ENCODE results near the gene SAP30BP.

SAP30BP gene

GRCh38 chr17:75703591-75703990 lies 36.5 kb downstream of the SAP30BP start:
- no peaks in the 10 kb centered on the region for H3K27me3 ChIP-seq (ENCODE audit: control insufficient read depth in 5 of 5, insufficient read depth in 4 of 5, low read length in 5 of 5)
- peaks cover 0 to 37% (median 10%) of the 10 kb centered on the region in 5 donors for H3K4me1 ChIP-seq (ENCODE audit: control insufficient read depth in 5 of 5, insufficient read depth in 5 of 5, low read length in 5 of 5)
- no peak overlapping the region for H3K4me3 ChIP-seq (ENCODE audit: low read depth in 1 of 5, low read length in 5 of 5)
- H3K9ac ChIP-seq (ENCODE audit: low read length in 5 of 5) = no peak overlapping the region
- no peaks in the 10 kb centered on the region for H3K9me3 ChIP-seq (ENCODE audit: control insufficient read depth in 5 of 5, low read length in 5 of 5)
- peaks cover 0 to 95% (median 91%) of the 10 kb centered on the region in 5 donors for H3K36me3 ChIP-seq (ENCODE audit: control insufficient read depth in 5 of 5, insufficient read depth in 5 of 5, low read length in 5 of 5)
- H3K27ac ChIP-seq (ENCODE audit: low read depth, low read length) = no peak overlapping the region

GRCh38 chr17:75704963-75705875 lies 38.1 kb downstream of the SAP30BP start:
- Histone ChIP-seq H3K9ac (ENCODE audit: low read length in 5 of 5) (no peak overlapping the region), H3K36me3 (ENCODE audit: control insufficient read depth in 5 of 5, insufficient read depth in 5 of 5, low read length in 5 of 5) (peaks cover 0 to 85% (median 84%) of the 10 kb centered on the region in 5 donors), H3K9me3 (ENCODE audit: control insufficient read depth in 5 of 5, low read length in 5 of 5) (no peaks in the 10 kb centered on the region), H3K4me3 (ENCODE audit: low read depth in 1 of 5, low read length in 5 of 5) (no peak overlapping the region), H3K27ac (ENCODE audit: low read depth, low read length) (no peak overlapping the region), H3K4me1 (ENCODE audit: control insufficient read depth in 5 of 5, insufficient read depth in 5 of 5, low read length in 5 of 5) (peaks cover 0 to 28% (median 2%) of the 10 kb centered on the region in 5 donors), H3K27me3 (ENCODE audit: control insufficient read depth in 5 of 5, insufficient read depth in 4 of 5, low read length in 5 of 5) (no peaks in the 10 kb centered on the region)

GRCh38 chr17:75706042-75706728 lies 39.0 kb downstream of the SAP30BP start:
- Histone ChIP-seq H3K9me3 (ENCODE audit: control insufficient read depth in 5 of 5, low read length in 5 of 5) (no peaks in the 10 kb centered on the region), H3K4me3 (ENCODE audit: low read depth in 1 of 5, low read length in 5 of 5) (no peak overlapping the region), H3K36me3 (ENCODE audit: control insufficient read depth in 5 of 5, insufficient read depth in 5 of 5, low read length in 5 of 5) (peaks cover 0 to 76% (median 74%) of the 10 kb centered on the region in 5 donors), H3K9ac (ENCODE audit: low read length in 5 of 5) (no peak overlapping the region), H3K27me3 (ENCODE audit: control insufficient read depth in 5 of 5, insufficient read depth in 4 of 5, low read length in 5 of 5) (no peaks in the 10 kb centered on the region), H3K27ac (ENCODE audit: low read depth, low read length) (no peak overlapping the region), H3K4me1 (ENCODE audit: control insufficient read depth in 5 of 5, insufficient read depth in 5 of 5, low read length in 5 of 5) (peaks cover 0 to 18% (median 2%) of the 10 kb centered on the region in 5 donors)

- peaks cover 0 to 16% (median 2%) of the 10 kb centered on the region in 5 donors for H3K4me1 ChIP-seq (ENCODE audit: control insufficient read depth in 5 of 5, insufficient read depth in 5 of 5, low read length in 5 of 5)
- no peak overlapping the region for H3K4me3 ChIP-seq (ENCODE audit: low read depth in 1 of 5, low read length in 5 of 5)
- H3K27me3 ChIP-seq (ENCODE audit: control insufficient read depth in 5 of 5, insufficient read depth in 4 of 5, low read length in 5 of 5) = no peaks in the 10 kb centered on the region
- H3K27ac ChIP-seq (ENCODE audit: low read depth, low read length) = peak overlapping the region; percentile 76
- no peaks in the 10 kb centered on the region for H3K9me3 ChIP-seq (ENCODE audit: control insufficient read depth in 5 of 5, low read length in 5 of 5)
- H3K9ac ChIP-seq (ENCODE audit: low read length in 5 of 5) = no peak overlapping the region
- H3K36me3 ChIP-seq (ENCODE audit: control insufficient read depth in 5 of 5, insufficient read depth in 5 of 5, low read length in 5 of 5) = peaks cover 0 to 66% (median 65%) of the 10 kb centered on the region in 5 donors
Measured at GRCh38 chr17:75707079-75707571, 40.0 kb downstream of the SAP30BP start.

- H3K9ac ChIP-seq (ENCODE audit: low read length in 5 of 5) = no peak overlapping the region
- H3K4me3 ChIP-seq (ENCODE audit: low read depth in 1 of 5, low read length in 5 of 5) = no peak overlapping the region
- no peak overlapping the region for H3K27ac ChIP-seq (ENCODE audit: low read depth, low read length)
- H3K27me3 ChIP-seq (ENCODE audit: control insufficient read depth in 5 of 5, insufficient read depth in 4 of 5, low read length in 5 of 5) = peaks cover 0 to 3% (median 2%) of the 10 kb centered on the region in 5 donors
- peaks cover 0 to 13% (median 12%) of the 10 kb centered on the region in 5 donors for H3K36me3 ChIP-seq (ENCODE audit: control insufficient read depth in 5 of 5, insufficient read depth in 5 of 5, low read length in 5 of 5)
- peaks cover 0 to 6% (median 0%) of the 10 kb centered on the region in 5 donors for H3K4me1 ChIP-seq (ENCODE audit: control insufficient read depth in 5 of 5, insufficient read depth in 5 of 5, low read length in 5 of 5)
- H3K9me3 ChIP-seq (ENCODE audit: control insufficient read depth in 5 of 5, low read length in 5 of 5) = no peaks in the 10 kb centered on the region
Measured at GRCh38 chr17:75712446-75712845, 45.3 kb downstream of the SAP30BP start.

GRCh38 chr17:75719732-75720131 lies 52.6 kb downstream of the SAP30BP start:
- peaks cover 17 to 32% (median 28%) of the 10 kb centered on the region in 5 donors for H3K27me3 ChIP-seq (ENCODE audit: control insufficient read depth in 5 of 5, insufficient read depth in 4 of 5, low read length in 5 of 5)
- H3K9me3 ChIP-seq (ENCODE audit: control insufficient read depth in 5 of 5, low read length in 5 of 5) = no peaks in the 10 kb centered on the region
- H3K4me1 ChIP-seq (ENCODE audit: control insufficient read depth in 5 of 5, insufficient read depth in 5 of 5, low read length in 5 of 5) = peaks cover 0 to 20% (median 9%) of the 10 kb centered on the region in 5 donors
- no peak overlapping the region for H3K4me3 ChIP-seq (ENCODE audit: low read depth in 1 of 5, low read length in 5 of 5)
- no peak overlapping the region for H3K27ac ChIP-seq (ENCODE audit: low read depth, low read length)
- no peaks in the 10 kb centered on the region for H3K36me3 ChIP-seq (ENCODE audit: control insufficient read depth in 5 of 5, insufficient read depth in 5 of 5, low read length in 5 of 5)
- H3K9ac ChIP-seq (ENCODE audit: low read length in 5 of 5) = no peak overlapping the region

- no peaks in the 10 kb centered on the region for H3K36me3 ChIP-seq (ENCODE audit: control insufficient read depth in 5 of 5, insufficient read depth in 5 of 5, low read length in 5 of 5)
- H3K9ac ChIP-seq (ENCODE audit: low read length in 5 of 5) = peak within 1 kb of the TSS in 1 of 5 donors; percentile 48
- H3K9me3 ChIP-seq (ENCODE audit: control insufficient read depth in 5 of 5, low read length in 5 of 5) = no peaks in the 10 kb centered on the region
- peaks cover 17 to 33% (median 28%) of the 10 kb centered on the region in 5 donors for H3K27me3 ChIP-seq (ENCODE audit: control insufficient read depth in 5 of 5, insufficient read depth in 4 of 5, low read length in 5 of 5)
- H3K4me1 ChIP-seq (ENCODE audit: control insufficient read depth in 5 of 5, insufficient read depth in 5 of 5, low read length in 5 of 5) = peaks cover 0 to 20% (median 9%) of the 10 kb centered on the region in 5 donors
- peak within 1 kb of the TSS; percentile 27 to 54 (median 50) for H3K4me3 ChIP-seq (ENCODE audit: low read depth in 1 of 5, low read length in 5 of 5)
- H3K27ac ChIP-seq (ENCODE audit: low read depth, low read length) = no peak within 1 kb of the TSS
Measured at GRCh38 chr17:75720656-75721462, 53.7 kb downstream of the SAP30BP start, which contains the start of gene ITGB4. Gene ITGB4, plus strand, starts transcription at chr17:75721459. Its CDS starts 3,245 bp downstream, at chr17:75724704.

- Histone ChIP-seq H3K9ac (ENCODE audit: low read length in 5 of 5) (no peak overlapping the region), H3K4me3 (ENCODE audit: low read depth in 1 of 5, low read length in 5 of 5) (peak overlapping the region in 3 of 5 donors; percentile 11 to 54 (median 50)), H3K27ac (ENCODE audit: low read depth, low read length) (no peak overlapping the region), H3K36me3 (ENCODE audit: control insufficient read depth in 5 of 5, insufficient read depth in 5 of 5, low read length in 5 of 5) (no peaks in the 10 kb centered on the region), H3K4me1 (ENCODE audit: control insufficient read depth in 5 of 5, insufficient read depth in 5 of 5, low read length in 5 of 5) (peaks cover 0 to 20% (median 9%) of the 10 kb centered on the region in 5 donors), H3K27me3 (ENCODE audit: control insufficient read depth in 5 of 5, insufficient read depth in 4 of 5, low read length in 5 of 5) (peaks cover 17 to 31% (median 25%) of the 10 kb centered on the region in 5 donors), H3K9me3 (ENCODE audit: control insufficient read depth in 5 of 5, low read length in 5 of 5) (no peaks in the 10 kb centered on the region)
Measured at GRCh38 chr17:75721463-75722011, 54.4 kb downstream of the SAP30BP start.

- Histone ChIP-seq H3K9ac (ENCODE audit: low read length in 5 of 5) (no peak overlapping the region), H3K27me3 (ENCODE audit: control insufficient read depth in 5 of 5, insufficient read depth in 4 of 5, low read length in 5 of 5) (peaks cover 17 to 31% (median 25%) of the 10 kb centered on the region in 5 donors), H3K27ac (ENCODE audit: low read depth, low read length) (no peak overlapping the region), H3K36me3 (ENCODE audit: control insufficient read depth in 5 of 5, insufficient read depth in 5 of 5, low read length in 5 of 5) (no peaks in the 10 kb centered on the region), H3K4me1 (ENCODE audit: control insufficient read depth in 5 of 5, insufficient read depth in 5 of 5, low read length in 5 of 5) (peaks cover 0 to 20% (median 9%) of the 10 kb centered on the region in 5 donors), H3K9me3 (ENCODE audit: control insufficient read depth in 5 of 5, low read length in 5 of 5) (no peaks in the 10 kb centered on the region), H3K4me3 (ENCODE audit: low read depth in 1 of 5, low read length in 5 of 5) (peak overlapping the region in 2 of 5 donors; percentile 11 to 50)
Measured at GRCh38 chr17:75722076-75722475, 54.9 kb downstream of the SAP30BP start.
